GM21786 (cell line): ENCODE results near the gene CACNA1B.
"Not testable (repeated sequence)": the region's sequence is repeated elsewhere in the genome, so short reads cannot be mapped to it uniquely, and the experiment has no call there.

Experiments used
- ATAC-seq: cut with Tn5 transposase; IDR thresholded peaks from one replicate; pipeline ENCODE4 v1.9.1; 2021; ENCODE audit not compliant: unreplicated experiment

Gene CACNA1B

DNA sequence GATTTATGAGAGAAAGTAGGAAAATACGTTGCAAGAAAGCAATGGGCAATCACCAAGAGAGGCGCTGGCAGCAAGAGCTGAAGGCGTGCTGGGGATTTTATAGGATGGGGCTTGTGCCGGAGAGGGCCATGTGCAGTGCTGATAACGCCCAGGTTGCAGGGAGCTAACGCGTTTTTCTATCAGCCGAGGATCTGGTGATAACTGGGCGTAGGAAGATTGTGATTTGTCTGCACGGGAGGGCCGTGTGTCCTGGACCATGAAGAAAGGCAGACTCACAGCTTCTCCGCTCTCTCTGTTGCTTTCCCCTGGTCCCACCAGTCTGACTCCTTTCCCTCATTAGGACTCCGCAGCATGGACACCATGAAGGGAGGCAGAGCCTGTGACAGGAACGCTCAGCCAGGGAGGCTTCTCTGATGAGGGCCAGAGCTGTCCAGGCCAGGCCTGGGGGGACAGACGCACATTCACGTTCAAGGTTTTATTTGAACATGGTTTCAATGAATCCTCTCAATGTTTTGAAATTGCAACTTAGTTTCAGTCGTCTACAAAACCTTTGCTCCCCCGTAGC is 11.9 kb upstream of the CACNA1B start:
- no peak for ATAC-seq

DNA sequence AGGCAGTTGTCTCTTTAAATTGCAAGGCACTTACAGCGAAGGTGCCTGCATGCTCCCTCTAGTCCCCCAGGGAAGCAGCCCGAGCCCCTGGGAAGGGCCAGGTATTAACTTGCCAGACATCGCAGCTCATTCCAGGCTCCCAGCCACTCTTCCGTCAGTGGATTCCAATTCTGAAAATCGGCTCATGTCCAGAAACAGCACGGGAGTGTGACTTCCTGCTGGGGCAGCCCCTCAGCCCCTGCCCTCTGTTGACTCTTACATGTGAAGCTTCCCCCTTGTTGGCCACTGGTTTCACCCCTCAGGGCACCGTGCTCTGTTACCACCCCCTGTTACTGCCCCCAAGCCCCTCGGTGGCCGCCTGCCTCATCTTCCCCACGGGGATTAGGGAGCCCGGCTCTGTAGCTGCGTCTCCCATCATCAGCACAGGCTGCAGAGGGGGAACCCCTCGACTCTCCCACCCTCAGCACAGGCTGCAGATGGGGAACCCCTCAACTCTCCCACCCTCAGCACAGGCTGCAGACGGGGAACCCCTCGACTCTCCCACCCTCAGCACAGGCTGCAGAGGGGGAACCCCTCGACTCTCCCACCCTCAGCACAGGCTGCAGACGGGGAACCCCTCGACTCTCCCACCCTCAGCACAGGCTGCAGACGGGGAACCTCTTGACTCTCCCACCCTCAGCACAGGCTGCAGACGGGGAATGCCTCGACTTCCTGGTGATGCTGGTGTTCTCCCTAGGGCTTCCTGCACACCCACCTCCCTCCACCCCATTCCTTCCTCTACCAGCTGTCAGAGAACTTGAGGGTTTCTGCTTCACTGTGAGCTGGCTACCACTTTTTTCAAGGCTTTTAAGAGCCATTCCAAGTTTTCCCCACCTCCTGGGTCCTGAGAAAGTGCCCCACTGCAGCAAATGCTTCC is 11.1 kb upstream of the CACNA1B start:
- no peak for ATAC-seq

DNA sequence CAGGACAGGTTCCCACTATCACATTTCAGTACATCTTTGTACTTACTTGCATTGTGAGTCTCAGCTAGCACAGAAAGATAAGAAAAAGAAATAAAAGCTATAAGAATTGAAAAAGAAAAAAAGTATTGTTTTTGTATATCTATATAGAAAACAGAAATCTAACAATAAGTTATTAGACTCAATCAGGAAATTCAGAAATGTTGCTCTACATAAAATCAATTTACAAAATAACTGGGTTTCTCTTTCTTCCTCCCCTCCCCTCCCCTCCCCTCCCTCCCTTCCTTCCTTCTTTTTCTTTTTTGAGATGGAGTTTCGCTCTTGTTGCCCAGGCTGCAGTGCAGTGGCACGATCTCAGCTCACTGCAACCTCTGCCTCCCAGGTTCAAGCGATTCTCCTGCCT is 7.2 kb upstream of the CACNA1B start:
- ATAC-seq = no peak

DNA sequence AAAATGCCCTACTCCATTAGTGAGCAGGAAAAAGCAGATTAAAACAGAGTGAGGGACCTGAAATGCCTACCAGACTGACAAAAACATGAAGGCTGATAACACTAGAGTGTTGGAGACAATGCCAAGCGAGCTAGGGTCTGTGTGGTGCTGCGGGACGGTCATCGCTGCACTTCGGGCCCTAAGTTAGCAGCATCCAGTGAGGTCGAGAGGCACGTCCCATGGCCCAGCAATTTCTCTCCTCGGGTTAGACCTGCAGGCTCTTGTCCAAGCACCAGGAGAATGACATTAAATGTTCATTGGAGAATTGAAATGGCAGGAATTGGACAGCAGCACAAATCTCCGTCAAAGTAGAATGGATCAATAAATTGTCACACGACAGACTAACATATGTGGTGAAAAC is 5.3 kb upstream of the CACNA1B start:
- no peak for ATAC-seq

DNA sequence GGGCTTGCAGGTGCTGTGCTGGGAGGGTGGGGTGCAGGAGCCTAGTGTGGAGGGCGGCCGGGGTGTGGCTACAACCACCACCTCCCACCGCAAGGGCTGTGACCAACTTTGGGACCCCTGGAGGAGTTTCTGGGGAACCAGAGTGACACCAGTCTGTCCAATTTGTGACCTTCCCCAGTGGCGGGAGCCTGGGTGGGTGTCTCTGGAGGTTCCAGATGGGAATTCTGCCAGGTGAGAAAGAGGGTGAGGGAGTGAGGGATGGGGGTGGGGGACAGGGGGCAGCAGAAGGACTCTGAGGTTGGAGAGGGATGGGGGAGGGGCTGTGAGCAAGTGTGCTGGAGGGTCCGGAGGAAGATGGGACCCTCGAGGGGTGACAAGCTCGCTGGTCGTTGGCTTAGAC is 4.2 kb upstream of the CACNA1B start:
- no peak for ATAC-seq

DNA sequence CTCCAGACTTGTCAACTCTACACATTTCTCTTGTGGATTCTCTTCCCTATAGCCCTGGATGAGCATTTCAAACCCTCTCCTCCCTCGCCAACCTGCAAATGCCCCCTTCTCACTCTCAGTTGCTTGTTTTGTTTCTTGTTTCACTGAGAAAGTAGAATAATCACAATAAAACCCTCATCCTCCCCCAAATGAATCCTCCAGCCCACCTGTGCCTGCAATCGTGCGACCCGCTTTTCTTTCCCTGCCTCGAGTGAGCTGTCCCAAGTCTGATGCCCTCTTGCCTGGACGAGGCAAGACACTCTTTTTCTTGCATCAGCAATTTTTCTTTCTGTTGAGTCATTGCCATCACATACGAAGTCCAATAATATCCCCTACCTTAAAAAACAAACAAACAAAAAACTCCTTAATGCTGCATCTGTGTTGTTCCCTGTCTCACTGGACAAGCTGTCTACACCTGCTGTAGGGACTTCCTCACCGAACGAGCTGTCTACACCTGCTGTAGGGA is 3.7 kb upstream of the CACNA1B start:
- no peak for ATAC-seq

DNA sequence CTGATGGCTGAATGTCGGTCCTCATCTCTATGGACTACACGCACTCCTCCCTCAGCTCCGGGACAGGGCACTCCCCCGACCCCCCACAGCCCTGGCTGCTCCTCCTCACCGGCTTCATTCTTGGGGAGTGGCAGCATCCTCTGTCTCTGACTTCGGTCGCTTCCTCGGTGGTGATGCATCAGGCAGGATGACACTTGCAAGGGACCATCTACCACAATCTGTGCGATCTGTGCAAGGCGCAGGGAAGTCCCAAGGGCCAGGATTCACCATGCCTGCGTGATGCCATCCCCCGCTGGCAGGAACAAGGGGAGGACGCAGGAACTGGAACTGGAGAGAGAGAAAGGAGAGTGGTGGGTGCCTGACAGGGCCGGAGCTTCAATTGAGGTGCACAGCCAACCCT is 2.2 kb upstream of the CACNA1B start:
- ATAC-seq = no peak

DNA sequence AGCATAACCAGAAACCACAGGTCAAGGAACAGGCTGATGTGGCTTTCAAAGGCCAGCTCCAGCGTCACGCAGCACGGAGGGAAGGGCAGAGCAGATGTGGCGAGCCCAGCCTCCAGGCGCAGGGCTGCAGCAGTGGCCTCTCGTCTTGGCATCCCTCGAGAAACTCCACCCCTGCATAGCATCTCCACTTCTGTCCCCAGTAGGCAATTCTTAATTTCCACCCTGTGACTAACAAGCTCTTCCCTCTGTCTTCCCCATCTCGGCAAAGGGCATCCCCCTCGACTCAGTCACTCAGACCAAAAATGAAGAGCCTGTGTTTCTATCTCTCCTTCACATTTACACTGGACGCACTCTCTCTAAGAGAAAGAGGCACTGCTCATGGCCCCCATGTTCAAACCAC is 1.7 kb upstream of the CACNA1B start:
- ATAC-seq = no peak

DNA sequence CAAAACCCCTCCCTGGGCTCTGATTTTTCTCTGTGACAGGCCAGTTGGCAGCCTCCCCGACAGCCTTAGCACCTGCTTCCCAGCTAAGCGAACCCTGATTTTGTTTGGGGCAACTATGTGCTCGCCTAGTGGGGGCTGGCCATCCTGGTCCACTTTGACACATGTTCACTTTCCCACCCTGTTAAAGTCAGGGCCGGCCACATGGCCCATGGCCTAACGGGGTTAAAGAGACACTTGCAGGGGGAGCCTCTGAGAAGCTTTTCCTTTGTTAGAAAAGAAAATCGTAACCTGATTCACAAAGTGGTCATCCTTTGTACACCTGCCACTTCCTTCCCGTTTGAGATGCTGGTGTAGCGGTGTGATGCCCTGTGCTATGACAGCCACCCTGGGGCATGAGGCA is 1.3 kb upstream of the CACNA1B start:
- no peak for ATAC-seq

DNA sequence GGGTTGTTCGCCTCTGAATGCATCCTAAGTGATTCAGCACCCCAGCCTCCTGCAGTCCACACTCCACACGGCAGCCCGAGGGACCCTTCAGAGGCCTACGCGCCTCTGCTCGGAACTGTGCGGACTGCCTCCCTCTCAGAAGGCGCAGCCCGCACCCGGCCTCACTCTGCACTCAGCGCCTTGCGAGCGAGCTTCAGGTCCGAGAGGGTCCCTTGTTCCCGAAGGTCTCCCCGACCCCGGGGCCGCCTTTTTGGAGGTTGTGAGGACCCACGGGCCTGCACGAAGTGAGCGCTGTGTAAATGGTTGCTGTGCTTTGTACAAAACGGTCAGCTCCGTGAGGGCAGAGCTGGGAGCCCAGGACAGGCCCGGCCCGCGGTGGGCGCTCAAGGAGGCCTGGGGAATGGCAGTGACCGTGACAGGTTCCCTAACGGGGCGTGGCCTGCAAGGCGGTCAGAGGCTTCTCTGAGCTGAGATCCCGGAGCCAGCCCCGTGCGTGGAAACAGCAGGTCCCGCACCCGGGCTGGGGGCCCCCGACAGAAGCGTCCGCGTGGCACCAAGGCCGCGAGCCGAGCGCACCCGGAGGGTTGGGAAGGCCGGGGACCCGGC is 698 bp upstream of the CACNA1B start:
- ATAC-seq = no peak

DNA sequence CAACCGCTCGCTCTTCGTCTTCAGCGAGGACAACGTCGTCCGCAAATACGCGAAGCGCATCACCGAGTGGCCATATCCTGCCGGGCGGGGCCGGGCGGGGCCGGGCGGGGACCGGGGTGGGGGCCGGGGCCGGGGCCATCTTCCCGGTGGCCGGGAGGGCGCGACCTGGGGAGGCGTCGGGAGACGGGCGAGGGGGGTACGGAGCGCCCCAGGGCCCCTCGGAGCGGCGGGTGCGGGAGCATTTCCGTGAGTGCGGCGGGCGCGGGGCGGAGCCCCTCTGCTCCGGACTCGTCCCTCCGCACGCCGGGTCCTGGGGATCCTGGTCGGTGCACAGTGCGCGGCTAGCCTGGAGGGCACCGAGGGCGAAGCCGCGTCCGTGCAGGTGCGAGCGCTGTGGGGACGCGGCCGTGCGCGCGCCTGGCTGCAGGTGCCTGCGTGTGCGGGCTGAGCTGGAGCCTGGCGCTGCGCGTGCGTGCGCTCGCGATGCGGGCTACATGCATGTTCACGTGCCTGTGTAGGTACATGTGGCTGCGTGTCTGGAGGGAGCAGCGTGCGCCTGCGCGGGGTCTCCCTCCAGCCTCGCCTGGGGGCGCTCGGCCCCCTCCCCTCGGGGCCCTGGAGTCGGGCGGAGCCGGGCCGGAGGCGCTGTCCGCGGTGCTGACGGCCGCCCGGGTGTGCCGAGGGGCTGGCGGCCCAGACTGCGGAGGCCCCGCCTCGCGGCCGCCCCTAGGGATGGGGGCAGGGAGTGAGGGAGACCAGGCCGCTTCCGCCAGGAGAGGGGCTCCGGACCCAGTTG is 762 bp downstream of the CACNA1B start:
- no peak for ATAC-seq

DNA sequence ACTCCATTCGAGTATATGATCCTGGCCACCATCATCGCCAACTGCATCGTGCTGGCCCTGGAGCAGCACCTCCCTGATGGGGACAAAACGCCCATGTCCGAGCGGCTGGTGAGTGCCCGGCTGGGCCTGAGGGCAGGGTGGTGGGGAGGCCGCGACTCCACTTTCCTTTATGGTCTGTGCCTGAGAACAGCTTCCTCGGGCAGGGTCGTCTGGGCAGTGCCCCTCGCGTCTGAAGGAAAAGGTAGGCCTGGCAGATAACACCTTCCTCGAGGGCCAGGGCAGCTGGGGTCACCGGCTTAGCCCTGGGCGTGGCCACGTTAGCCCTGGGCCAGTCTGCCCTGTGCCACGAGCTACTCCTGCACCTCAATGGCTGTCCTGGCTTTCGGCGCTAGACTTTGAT is 1.5 kb downstream of the CACNA1B start:
- ATAC-seq = no peak

DNA sequence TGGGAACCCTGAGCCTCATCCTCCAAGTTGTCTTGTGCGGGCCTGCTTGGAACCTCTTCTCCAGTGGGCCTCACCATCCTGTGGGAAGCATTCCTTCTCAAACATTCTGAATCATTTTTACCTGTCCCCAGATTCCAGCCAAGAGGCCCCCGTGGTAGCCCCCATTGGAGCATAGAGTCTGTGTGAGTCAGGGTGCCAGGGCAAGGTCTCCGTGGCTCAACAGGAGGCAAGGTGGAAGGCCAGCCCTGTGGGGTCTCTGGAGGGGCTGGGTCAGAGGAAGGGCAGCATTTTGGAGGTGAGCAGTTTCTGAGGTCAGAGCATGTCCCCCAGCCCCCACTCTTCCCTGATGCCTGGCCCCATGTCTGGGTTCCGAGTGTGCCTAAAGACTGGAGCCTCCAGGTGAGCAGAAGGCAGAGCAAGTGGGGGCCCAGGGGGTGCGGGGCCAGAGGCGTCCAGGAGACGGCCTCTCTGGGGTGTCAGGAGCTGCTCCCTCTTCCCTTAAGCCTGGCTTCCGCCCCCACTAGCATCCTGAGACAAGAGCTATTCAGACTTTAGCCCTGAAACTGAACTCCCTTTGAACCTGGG is 2.1 kb downstream of the CACNA1B start:
- no peak for ATAC-seq

DNA sequence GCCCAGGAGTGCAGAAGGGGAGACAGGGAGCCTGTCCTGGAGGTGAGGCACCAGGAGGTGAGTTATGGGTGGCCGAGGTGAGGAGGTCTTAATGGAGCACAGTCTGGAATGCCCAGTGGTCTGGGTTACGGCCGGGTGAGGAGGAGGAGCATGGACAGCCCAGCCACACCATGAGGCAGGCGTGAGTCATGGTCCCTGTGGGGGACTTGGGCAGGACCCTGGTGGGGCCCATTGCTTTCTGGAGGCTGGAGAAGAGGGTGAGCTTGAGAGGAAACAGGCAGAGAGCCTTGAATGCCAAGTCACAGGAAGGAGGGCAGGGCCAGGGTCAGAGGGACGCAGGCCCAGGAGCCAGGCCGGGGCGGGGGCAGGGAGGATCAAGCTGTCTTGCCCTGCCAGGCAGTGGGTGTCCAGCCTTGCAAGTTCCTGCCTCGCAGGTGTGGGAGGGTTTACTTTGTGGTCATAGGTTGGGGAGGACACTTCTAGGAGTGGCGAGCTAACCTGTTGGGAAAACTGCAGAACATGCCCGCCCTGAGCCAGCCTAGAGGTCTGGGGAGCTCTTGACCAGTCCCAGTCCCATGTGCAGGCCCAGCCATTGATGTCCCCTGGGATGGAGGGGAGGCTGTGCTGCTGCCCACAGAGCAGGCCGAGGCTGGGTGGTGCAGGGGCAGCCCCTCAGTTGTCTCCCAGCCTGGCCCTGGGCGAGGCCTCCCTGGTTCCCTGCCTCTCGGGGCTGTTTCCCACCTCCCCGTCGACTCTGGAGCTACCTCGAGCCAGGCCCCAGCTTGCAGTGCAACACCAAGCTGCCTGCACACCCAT is 2.8 kb downstream of the CACNA1B start:
- ATAC-seq = no peak

DNA sequence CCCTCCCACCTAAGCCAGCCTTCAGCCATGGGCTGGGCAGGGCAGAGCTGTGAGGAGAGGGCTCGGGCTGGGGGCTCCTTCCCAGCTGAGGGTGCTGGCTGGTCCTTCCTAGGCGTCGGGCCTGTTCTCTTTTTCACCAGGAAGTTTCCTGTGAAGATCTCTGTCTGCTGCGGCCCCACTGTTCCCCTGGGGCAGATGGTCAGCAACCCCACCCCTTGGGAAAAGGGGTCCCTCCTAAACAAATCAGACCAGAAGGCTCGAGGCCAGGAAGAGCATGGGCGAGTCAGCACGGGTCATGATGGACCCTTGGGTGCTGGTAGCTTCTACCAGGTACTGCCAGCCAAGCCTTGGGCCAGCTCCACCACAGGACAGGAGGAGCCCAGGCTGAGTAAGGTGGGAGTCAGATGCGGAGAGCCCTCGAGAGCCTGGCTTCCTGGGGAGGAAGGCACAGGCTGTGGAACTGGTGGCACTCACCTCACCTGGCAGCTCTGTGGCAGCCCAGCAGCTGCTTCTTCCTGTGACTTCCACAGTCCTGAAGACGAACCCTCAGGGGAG is 3.5 kb downstream of the CACNA1B start:
- ATAC-seq = no peak

DNA sequence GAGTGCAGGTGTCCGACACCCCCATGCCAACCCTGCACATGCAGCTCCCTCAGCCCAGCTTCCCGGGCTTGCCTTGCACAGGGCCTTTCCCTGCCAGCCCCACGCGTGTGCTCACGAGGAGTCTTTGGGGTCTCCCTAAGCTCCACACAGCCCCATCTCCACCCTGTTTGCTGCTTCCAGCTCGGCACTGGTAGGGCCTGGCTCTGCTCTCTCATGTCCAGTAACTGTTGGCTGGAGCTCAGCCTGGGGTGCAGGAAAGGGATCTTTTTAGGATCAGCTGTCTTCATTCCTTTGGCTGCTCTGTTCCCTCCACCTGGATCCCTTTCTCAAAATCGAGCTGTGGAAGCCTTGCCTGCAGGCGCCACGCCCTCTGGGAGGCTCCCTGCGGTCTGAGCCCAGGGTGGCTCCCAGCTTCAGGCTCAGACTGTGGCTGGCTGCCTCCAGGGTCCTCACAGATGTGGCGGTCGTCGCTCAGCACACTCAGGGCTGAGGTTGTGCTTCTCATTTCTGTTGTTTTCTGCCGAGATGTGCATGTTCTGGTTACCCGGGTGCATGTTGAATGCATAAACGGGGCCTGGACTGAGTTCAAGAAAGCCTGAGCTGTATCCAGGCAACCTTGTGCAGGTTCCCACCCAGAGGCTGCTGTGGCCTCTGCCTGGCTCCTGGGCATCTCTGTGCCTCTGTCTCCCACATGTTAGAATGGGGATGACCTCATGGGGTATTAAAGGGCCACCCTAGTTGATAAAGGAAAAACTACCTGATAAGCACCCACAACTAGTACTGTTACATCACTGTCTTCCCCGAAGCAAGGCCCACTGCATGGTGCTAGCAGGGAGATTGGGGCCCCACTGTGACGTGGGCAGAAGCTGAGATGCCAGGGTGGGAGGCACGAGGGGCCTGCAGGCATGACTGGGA is 4.3 kb downstream of the CACNA1B start:
- no peak for ATAC-seq

DNA sequence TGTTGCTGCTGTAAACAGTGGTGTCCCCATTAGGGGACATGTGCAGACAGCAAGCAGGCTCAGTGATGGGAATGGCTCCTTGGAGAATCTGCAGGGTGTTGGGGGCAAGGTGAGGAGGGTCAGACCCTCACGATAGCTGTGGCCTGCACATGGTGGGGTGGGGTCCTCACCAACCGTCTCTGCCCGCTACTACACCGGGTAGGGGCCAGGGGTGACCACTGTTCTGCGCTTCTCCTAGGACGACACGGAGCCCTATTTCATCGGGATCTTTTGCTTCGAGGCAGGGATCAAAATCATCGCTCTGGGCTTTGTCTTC is 4.9 kb downstream of the CACNA1B start:
- no peak for ATAC-seq

DNA sequence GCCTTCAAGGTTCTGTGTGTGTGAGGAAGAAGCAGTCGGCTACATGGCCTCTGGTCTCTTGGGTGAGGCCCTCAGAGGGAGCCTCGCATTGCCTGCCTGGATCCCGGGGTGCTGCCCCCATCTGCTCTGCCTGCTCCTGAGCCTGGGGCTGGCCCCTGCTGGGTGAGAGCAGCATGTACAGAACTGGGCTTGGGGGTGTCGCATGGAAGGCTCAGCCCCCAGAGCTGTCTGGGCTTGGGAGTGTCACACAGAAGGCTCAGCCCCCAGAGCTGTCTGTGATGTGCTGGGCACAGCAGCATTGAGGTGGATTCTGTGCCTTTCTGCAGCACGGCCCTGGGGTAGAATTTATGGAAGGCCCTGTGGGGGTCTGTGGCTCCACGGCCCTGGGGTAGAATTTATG is 6.4 kb downstream of the CACNA1B start:
- not testable (repeated sequence) for ATAC-seq

DNA sequence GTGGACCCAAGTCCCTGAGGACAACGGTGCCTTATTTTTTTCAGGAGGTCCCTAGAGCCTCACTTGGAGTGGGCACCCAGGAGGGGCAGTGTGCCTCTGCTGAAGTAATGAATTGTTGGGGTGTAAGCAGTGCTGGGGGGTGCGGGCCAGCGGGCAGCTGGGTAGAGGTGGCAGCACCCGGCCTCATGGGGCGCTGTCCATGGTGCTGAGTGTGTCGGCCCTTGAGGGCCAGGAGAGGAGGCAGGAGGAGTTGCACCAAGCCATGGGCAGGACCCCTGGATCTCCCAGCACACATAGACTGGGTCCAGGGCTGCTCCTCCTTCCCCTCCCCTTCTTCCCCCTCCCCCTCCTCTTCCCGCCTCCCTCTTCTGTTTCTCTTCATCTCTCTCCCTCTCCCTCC is 7.0 kb downstream of the CACNA1B start:
- not testable (repeated sequence) for ATAC-seq
